ENCODE data around the gene DAPK1. TPM values are rescaled to one million over a fixed set of nuclear protein-coding genes. Genes with fewer than 3 reads are reported as not detected.

Gene DAPK1
- polyA plus RNA-seq, 1 donor from 2014 or later = 45.0 TPM

- Histone ChIP-seq H3K4me3 (ENCODE audit: low read length) (no peak overlapping the region), H3K36me3 (ENCODE audit: insufficient read depth, low read length) (peaks cover 7% of the 10 kb centered on the region)
- TF ChIP-seq MXI1 (conservative IDR thresholded peaks at IDR 0.05; ENCODE audit: poor library complexity, severe bottlenecking) (no peak), REST (IDR thresholded peaks at IDR 0.05; ENCODE audit: borderline replicate concordance) (no peak), TAF1 (IDR thresholded peaks at IDR 0.05; ENCODE audit: low read depth) (no peak), POLR2AphosphoS5 (IDR thresholded peaks at IDR 0.05) (no peak), SMC3 (conservative IDR thresholded peaks at IDR 0.05; ENCODE audit: poor library complexity) (no peak), EP300 (conservative IDR thresholded peaks at IDR 0.05; ENCODE audit: poor library complexity, severe bottlenecking) (no peak), RAD21 (conservative IDR thresholded peaks at IDR 0.05) (no peak), CTCF (IDR thresholded peaks at IDR 0.05; ENCODE audit: poor library complexity, severe bottlenecking) (no peak), EZH2 (IDR thresholded peaks at IDR 0.05; ENCODE audit: borderline replicate concordance, insufficient read depth, low read length, poor library complexity, severe bottlenecking) (no peak)
These were observed 131.4 kb downstream of the DAPK1 start for GRCh38 chr9:87629104-87629503.

GRCh38 chr9:87630266-87630665 is 132.6 kb downstream of the DAPK1 start:
- Histone ChIP-seq H3K9ac (ENCODE audit: low read length) (no peak overlapping the region), H3K27me3 (ENCODE audit: insufficient read depth, low read depth, low read length) (no peaks in the 10 kb centered on the region), H3K27ac (ENCODE audit: low read length) (no peak overlapping the region), H3K36me3 (ENCODE audit: insufficient read depth, low read length) (peaks cover 13% of the 10 kb centered on the region), H3K9me3 (ENCODE audit: low read length) (no peaks in the 10 kb centered on the region), H4K20me1 (ENCODE audit: insufficient read depth) (no peaks in the 10 kb centered on the region), H3K4me3 (ENCODE audit: low read length) (no peak overlapping the region), H3K9me2 (ENCODE audit: insufficient read depth, low read length) (no peaks in the 10 kb centered on the region), H2AFZ (ENCODE audit: low read depth, low read length) (no peak overlapping the region), H3K79me2 (replicated peaks; ENCODE audit: insufficient read depth, low read length) (no peaks in the 10 kb centered on the region), H3K4me2 (ENCODE audit: low read length) (no peak overlapping the region), H3F3A (ENCODE audit: insufficient read depth, low read length, poor library complexity, severe bottlenecking) (no peaks in the 10 kb centered on the region)
- no peak for TF ChIP-seq RAD21 (conservative IDR thresholded peaks at IDR 0.05)
- no peak for TF ChIP-seq SMC3 (conservative IDR thresholded peaks at IDR 0.05; ENCODE audit: poor library complexity)
- no peak for TF ChIP-seq MXI1 (conservative IDR thresholded peaks at IDR 0.05; ENCODE audit: poor library complexity, severe bottlenecking)
- TF ChIP-seq EP300 (conservative IDR thresholded peaks at IDR 0.05; ENCODE audit: poor library complexity, severe bottlenecking) = no peak
- no peak for TF ChIP-seq POLR2AphosphoS5 (IDR thresholded peaks at IDR 0.05)
- no peak for TF ChIP-seq EZH2 (IDR thresholded peaks at IDR 0.05; ENCODE audit: borderline replicate concordance, insufficient read depth, low read length, poor library complexity, severe bottlenecking)
- no peak for TF ChIP-seq CTCF (IDR thresholded peaks at IDR 0.05; ENCODE audit: poor library complexity, severe bottlenecking)
- no peak for TF ChIP-seq TAF1 (IDR thresholded peaks at IDR 0.05; ENCODE audit: low read depth)
- TF ChIP-seq REST (IDR thresholded peaks at IDR 0.05; ENCODE audit: borderline replicate concordance) = no peak

More at GRCh38 chr9:87629104-87629503, 131.4 kb downstream of the DAPK1 start:
- Histone ChIP-seq H3K4me2 (ENCODE audit: low read length) (no peak overlapping the region), H4K20me1 (ENCODE audit: insufficient read depth) (no peaks in the 10 kb centered on the region), H2AFZ (ENCODE audit: low read depth, low read length) (no peak overlapping the region), H3K27ac (ENCODE audit: low read length) (no peak overlapping the region), H3K9ac (ENCODE audit: low read length) (no peak overlapping the region), H3K79me2 (replicated peaks; ENCODE audit: insufficient read depth, low read length) (no peaks in the 10 kb centered on the region), H3F3A (ENCODE audit: insufficient read depth, low read length, poor library complexity, severe bottlenecking) (no peaks in the 10 kb centered on the region), H3K27me3 (ENCODE audit: insufficient read depth, low read depth, low read length) (no peaks in the 10 kb centered on the region), H3K9me2 (ENCODE audit: insufficient read depth, low read length) (no peaks in the 10 kb centered on the region), H3K9me3 (ENCODE audit: low read length) (no peaks in the 10 kb centered on the region)
